PFSK-1 (cell line): ENCODE results near the gene KLF9.

Source experiments
- FOXP2 ChIP-seq: optimal IDR thresholded peaks from 2 replicates; pipeline ENCODE3; 2011; ENCODE audit warnings: borderline replicate concordance, control low read depth, inconsistent platforms; ENCODE audit not compliant: insufficient read depth; ENCODE audit errors: extremely low read length, extremely low read depth
- POLR2AphosphoS5 ChIP-seq: IDR thresholded peaks from 2 replicates; pipeline ENCODE4 v1.6.1; 2012; ENCODE audit warnings: low read depth, mild to moderate bottlenecking, control low read depth, low read length, moderate library complexity
- SIN3A ChIP-seq: IDR thresholded peaks from 2 replicates; pipeline ENCODE4 v1.6.1; 2012; ENCODE audit warnings: mild to moderate bottlenecking, low read length, moderate library complexity, borderline replicate concordance; ENCODE audit not compliant: insufficient read depth
- TAF1 ChIP-seq: IDR thresholded peaks from 2 replicates; pipeline ENCODE4 v1.6.1; 2012; ENCODE audit warnings: low read length, control low read depth, borderline replicate concordance; ENCODE audit not compliant: insufficient read depth
- TF ChIP-seq, protein P1 (sequence below), 2 experiments: IDR thresholded peaks; 2 replicates each; pipeline versions ENCODE4 v1.6.1 to v1.8.0; 2011 to 2012; ENCODE audit warnings: low read depth in 2 of 2, low read length in 2 of 2, control low read depth in 1 of 2, inconsistent platforms in 1 of 2, mild to moderate bottlenecking in 1 of 2, moderate library complexity in 1 of 2; ENCODE audit not compliant: insufficient read depth in 1 of 2

KLF9 gene

DNA sequence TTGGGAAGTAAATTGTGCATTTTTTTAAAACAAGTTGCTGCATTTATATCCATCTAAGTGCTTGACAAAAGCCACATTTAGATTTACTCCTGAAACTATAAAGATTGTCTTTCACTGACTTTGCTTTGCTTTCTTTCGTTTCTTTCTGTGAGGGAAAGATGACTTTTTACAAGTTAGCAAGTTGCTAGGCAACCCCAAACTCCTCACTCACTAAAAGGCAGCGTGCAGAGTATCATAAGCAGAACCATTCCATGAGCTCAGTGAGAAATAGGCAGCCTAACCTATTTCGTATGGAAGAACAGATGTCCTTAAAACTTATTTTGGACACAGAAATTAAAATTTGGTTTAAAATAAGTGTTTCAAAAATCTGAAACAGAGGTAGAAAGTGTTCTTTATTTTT lies 29.0 kb downstream of the KLF9 start:
- TF ChIP-seq, protein P1, sequence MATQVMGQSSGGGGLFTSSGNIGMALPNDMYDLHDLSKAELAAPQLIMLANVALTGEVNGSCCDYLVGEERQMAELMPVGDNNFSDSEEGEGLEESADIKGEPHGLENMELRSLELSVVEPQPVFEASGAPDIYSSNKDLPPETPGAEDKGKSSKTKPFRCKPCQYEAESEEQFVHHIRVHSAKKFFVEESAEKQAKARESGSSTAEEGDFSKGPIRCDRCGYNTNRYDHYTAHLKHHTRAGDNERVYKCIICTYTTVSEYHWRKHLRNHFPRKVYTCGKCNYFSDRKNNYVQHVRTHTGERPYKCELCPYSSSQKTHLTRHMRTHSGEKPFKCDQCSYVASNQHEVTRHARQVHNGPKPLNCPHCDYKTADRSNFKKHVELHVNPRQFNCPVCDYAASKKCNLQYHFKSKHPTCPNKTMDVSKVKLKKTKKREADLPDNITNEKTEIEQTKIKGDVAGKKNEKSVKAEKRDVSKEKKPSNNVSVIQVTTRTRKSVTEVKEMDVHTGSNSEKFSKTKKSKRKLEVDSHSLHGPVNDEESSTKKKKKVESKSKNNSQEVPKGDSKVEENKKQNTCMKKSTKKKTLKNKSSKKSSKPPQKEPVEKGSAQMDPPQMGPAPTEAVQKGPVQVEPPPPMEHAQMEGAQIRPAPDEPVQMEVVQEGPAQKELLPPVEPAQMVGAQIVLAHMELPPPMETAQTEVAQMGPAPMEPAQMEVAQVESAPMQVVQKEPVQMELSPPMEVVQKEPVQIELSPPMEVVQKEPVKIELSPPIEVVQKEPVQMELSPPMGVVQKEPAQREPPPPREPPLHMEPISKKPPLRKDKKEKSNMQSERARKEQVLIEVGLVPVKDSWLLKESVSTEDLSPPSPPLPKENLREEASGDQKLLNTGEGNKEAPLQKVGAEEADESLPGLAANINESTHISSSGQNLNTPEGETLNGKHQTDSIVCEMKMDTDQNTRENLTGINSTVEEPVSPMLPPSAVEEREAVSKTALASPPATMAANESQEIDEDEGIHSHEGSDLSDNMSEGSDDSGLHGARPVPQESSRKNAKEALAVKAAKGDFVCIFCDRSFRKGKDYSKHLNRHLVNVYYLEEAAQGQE (IDR thresholded peaks at IDR 0.05; ENCODE audit: insufficient read depth in 1 of 2, low read depth in 2 of 2, low read length in 2 of 2), result no peak
- TF ChIP-seq POLR2AphosphoS5 (no peak), FOXP2 (no peak), TAF1 (no peak), SIN3A (no peak)

GRCh38 chr9:70382709-70383605 lies 31.5 kb downstream of the KLF9 start:
- TF ChIP-seq SIN3A (no peak), POLR2AphosphoS5 (no peak), FOXP2 (no peak), TAF1 (no peak)
- TF ChIP-seq, protein P1 (IDR thresholded peaks at IDR 0.05; ENCODE audit: insufficient read depth in 1 of 2, low read depth in 2 of 2, low read length in 2 of 2), result no peak

DNA sequence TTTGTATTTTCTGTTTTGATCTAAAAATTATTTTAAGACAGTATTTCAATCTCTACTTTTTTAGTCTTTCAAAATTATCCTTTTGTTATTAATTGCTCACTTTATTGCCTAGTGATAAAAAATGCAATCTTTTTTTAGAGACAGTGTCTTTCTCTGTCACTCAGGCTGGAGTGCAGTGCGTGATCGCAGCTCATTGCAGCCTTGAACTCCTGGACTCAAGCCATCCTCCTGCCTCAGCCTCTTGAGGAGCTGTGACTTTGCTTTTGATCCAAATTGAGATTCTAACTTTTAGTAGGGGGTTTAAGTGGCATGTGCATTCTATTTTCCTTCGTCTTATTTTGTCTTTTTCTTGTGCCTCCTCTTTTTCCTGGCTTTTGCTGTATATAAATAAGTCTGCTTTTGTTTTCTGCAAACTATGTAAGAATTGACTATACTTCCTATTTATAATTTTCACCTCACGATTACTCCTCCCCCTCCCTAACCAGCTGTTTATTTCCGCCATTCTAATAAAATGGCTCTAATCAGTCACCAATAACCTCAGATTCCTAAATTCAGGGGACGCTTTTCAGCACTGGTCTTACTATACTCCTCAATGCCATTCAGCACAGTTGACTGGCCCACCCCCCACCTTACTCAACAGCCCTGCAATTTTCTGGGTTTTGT lies 32.3 kb downstream of the KLF9 start:
- TF ChIP-seq, protein P1 (IDR thresholded peaks at IDR 0.05; ENCODE audit: insufficient read depth in 1 of 2, low read depth in 2 of 2, low read length in 2 of 2), result no peak
- no peak for TF ChIP-seq TAF1
- no peak for TF ChIP-seq FOXP2
- no peak for TF ChIP-seq SIN3A
- TF ChIP-seq POLR2AphosphoS5, result no peak

- TF ChIP-seq TAF1, result no peak
- no peak for TF ChIP-seq POLR2AphosphoS5
- TF ChIP-seq, protein P1 (IDR thresholded peaks at IDR 0.05; ENCODE audit: insufficient read depth in 1 of 2, low read depth in 2 of 2, low read length in 2 of 2), result no peak
- TF ChIP-seq SIN3A, result no peak
- no peak for TF ChIP-seq FOXP2
Measured at GRCh38 chr9:70374962-70375618, 39.4 kb downstream of the KLF9 start.
